ENCODE measurements around the gene PPFIA3.
"Not testable (repeated sequence)": the region's sequence is repeated elsewhere in the genome, so short reads cannot be mapped to it uniquely, and the experiment has no call there.

PPFIA3 gene

DNA sequence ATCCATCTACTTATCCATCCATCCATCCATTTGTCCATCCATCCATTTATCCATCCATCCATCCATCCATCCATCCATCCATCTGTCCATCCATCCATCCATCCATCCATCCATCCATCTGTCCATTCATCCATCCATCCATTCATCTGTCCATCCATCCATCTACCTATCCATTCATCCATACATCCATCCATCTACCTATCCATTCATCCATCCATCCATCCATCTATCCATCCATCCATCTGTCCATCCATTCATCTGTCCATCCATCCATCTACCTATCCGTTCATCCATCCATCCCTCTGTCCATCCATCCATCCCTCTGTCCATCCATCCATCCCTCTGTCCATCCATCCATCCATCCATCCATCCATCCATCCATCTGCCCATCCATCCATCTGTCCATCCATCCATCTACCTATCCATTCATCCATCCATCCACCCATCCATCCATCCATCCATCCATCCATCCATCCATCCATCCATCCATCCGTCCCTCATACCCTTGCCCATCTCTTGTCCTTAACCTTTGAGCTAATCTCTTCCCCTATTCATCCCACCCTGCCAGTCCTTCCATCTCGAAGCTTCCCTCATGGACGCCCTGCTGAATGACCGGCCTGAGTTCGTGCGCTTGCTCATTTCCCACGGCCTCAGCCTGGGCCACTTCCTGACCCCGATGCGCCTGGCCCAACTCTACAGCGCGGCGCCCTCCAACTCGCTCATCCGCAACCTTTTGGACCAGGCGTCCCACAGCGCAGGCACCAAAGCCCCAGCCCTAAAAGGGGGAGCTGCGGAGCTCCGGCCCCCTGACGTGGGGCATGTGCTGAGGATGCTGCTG lies 62.9 kb downstream of the PPFIA3 start:
- not testable (repeated sequence) for H3K36me3 ChIP-seq (ENCODE audit: control insufficient read depth, insufficient read depth, low read length); H3K4me3 ChIP-seq (ENCODE audit: low read length); H2BK5ac ChIP-seq (ENCODE audit: low read length); H2BK15ac ChIP-seq (replicated peaks; ENCODE audit: low read depth); H2AK5ac ChIP-seq (ENCODE audit: low read length); H3K18ac ChIP-seq (ENCODE audit: low read length); H3K27ac ChIP-seq (ENCODE audit: low read depth, low read length); H3K9ac ChIP-seq (ENCODE audit: low read length); DNase-seq; H3K4me2 ChIP-seq (ENCODE audit: low read length); H4K5ac ChIP-seq (ENCODE audit: low read length); H3K4me1 ChIP-seq (ENCODE audit: control insufficient read depth, low read depth, low read length); H3K79me2 ChIP-seq (ENCODE audit: control insufficient read depth, insufficient read depth, low read length); H2BK120ac ChIP-seq (ENCODE audit: low read depth, low read length); H4K8ac ChIP-seq (ENCODE audit: low read depth, low read length); H3K79me1 ChIP-seq (ENCODE audit: low read length); H3K27me3 ChIP-seq (ENCODE audit: insufficient read depth, low read length, poor library complexity); H3K23ac ChIP-seq (ENCODE audit: low read length); H3K56ac ChIP-seq (ENCODE audit: low read length); H3K4ac ChIP-seq (ENCODE audit: low read depth, low read length)
- 100% methylated on average over 1 of the region's 20 CpGs for WGBS (ENCODE audit: extremely low coverage, insufficient coverage, low lambda C conversion rate)

DNA sequence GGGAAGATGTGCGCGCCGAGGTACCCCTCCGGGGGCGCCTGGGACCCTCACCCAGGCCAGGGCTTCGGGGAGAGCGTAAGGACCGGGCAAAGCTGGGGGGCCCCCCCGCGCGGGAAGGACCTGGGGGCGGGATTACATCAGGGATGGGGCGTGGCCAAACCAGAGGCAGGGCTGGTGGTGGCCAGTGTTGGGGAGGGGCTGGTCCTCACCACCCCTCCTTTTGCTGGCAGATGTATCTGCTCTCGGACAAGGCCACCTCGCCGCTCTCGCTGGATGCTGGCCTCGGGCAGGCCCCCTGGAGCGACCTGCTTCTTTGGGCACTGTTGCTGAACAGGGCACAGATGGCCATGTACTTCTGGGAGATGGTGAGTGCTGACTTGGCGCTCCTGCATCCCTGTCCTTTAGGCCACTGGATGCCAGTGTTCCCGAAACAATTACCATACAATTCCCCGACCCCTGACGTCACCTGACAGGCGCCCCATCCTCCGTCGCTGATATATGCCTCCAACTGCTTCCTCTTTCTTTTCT lies 63.6 kb downstream of the PPFIA3 start:
- no peak for DNase-seq

DNA sequence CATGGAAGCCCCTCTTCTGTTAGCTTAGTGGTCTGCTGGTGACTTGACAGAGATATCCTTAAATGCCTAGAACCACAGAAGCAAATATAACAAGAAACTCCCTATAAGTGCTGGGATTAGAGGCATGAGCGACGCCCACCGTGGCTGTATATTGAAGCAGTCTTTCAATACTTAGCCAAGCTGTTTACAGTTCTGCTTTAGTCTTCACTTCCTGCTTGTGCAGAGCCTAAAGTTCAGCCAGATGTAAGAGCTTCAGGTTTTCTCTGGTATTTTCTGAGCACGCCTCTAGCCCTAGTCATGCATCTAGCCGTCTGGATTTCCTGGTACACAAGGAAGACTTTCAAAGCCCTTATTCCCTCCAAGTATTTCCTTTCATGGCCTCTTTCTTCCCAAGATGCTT lies 66.8 kb downstream of the PPFIA3 start:
- Histone ChIP-seq H4K8ac (ENCODE audit: low read depth, low read length) (no peak overlapping the region), H3K27ac (ENCODE audit: low read depth, low read length) (no peak overlapping the region), H2AK5ac (ENCODE audit: low read length) (no peak overlapping the region), H3K4me2 (ENCODE audit: low read length) (no peak overlapping the region), H3K56ac (ENCODE audit: low read length) (no peak overlapping the region), H3K4me1 (ENCODE audit: control insufficient read depth, low read depth, low read length) (no peaks in the 10 kb centered on the region), H3K9ac (ENCODE audit: low read length) (no peak overlapping the region), H2BK120ac (ENCODE audit: low read depth, low read length) (no peak overlapping the region), H3K79me2 (ENCODE audit: control insufficient read depth, insufficient read depth, low read length) (no peaks in the 10 kb centered on the region), H3K4me3 (ENCODE audit: low read length) (no peak overlapping the region), H2BK5ac (ENCODE audit: low read length) (no peak overlapping the region), H3K27me3 (ENCODE audit: insufficient read depth, low read length, poor library complexity) (no peaks in the 10 kb centered on the region), H3K4ac (ENCODE audit: low read depth, low read length) (no peak overlapping the region), H3K79me1 (ENCODE audit: low read length) (no peaks in the 10 kb centered on the region), H3K18ac (ENCODE audit: low read length) (no peak overlapping the region), H4K5ac (ENCODE audit: low read length) (no peak overlapping the region), H3K36me3 (ENCODE audit: control insufficient read depth, insufficient read depth, low read length) (no peaks in the 10 kb centered on the region), H2BK15ac (replicated peaks; ENCODE audit: low read depth) (no peak overlapping the region), H3K23ac (ENCODE audit: low read length) (no peak overlapping the region)
- DNase-seq, result no peak
- no CpG with 5 or more reads among the region's 5 CpGs for WGBS (ENCODE audit: extremely low coverage, insufficient coverage, low lambda C conversion rate)

More for the DNA sequence above, 63.6 kb downstream of the PPFIA3 start:
- Histone ChIP-seq H3K56ac (ENCODE audit: low read length) (no peak overlapping the region), H3K23ac (ENCODE audit: low read length) (no peak overlapping the region), H3K27me3 (ENCODE audit: insufficient read depth, low read length, poor library complexity) (no peaks in the 10 kb centered on the region), H2BK120ac (ENCODE audit: low read depth, low read length) (no peak overlapping the region), H2AK5ac (ENCODE audit: low read length) (no peak overlapping the region), H3K79me1 (ENCODE audit: low read length) (no peaks in the 10 kb centered on the region), H3K27ac (ENCODE audit: low read depth, low read length) (no peak overlapping the region), H4K8ac (ENCODE audit: low read depth, low read length) (no peak overlapping the region), H2BK15ac (replicated peaks; ENCODE audit: low read depth) (no peak overlapping the region), H3K4me1 (ENCODE audit: control insufficient read depth, low read depth, low read length) (no peaks in the 10 kb centered on the region), H3K36me3 (ENCODE audit: control insufficient read depth, insufficient read depth, low read length) (no peaks in the 10 kb centered on the region), H2BK5ac (ENCODE audit: low read length) (no peak overlapping the region), H4K5ac (ENCODE audit: low read length) (no peak overlapping the region), H3K4ac (ENCODE audit: low read depth, low read length) (no peak overlapping the region), H3K4me2 (ENCODE audit: low read length) (no peak overlapping the region), H3K18ac (ENCODE audit: low read length) (no peak overlapping the region), H3K4me3 (ENCODE audit: low read length) (no peak overlapping the region), H3K9ac (ENCODE audit: low read length) (no peak overlapping the region), H3K79me2 (ENCODE audit: control insufficient read depth, insufficient read depth, low read length) (no peaks in the 10 kb centered on the region)
- WGBS (ENCODE audit: extremely low coverage, insufficient coverage, low lambda C conversion rate), result no CpG with 5 or more reads among the region's 26 CpGs

DNA sequence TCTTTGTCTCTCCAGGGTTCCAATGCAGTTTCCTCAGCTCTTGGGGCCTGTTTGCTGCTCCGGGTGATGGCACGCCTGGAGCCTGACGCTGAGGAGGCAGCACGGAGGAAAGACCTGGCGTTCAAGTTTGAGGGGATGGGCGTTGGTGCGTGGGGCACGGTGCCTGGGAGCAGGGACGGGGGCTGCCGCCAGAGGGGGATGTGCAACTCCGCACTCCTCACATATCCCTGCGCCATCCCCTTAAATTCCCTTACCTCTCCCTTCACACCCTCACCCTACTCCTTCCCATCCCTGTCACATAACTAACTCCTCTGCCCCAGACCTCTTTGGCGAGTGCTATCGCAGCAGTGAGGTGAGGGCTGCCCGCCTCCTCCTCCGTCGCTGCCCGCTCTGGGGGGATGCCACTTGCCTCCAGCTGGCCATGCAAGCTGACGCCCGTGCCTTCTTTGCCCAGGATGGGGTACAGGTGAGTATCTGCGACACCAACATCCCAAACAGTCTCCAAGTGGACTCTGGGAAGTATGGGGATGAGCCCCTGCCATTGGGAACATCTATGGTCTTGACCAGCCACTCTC lies 69.4 kb downstream of the PPFIA3 start:
- no CpG with 5 or more reads among the region's 21 CpGs for WGBS (ENCODE audit: extremely low coverage, insufficient coverage, low lambda C conversion rate)
- Histone ChIP-seq H3K4me2 (ENCODE audit: low read length) (no peak overlapping the region), H3K18ac (ENCODE audit: low read length) (no peak overlapping the region), H4K5ac (ENCODE audit: low read length) (no peak overlapping the region), H3K56ac (ENCODE audit: low read length) (peak overlapping the region; percentile 15), H2AK5ac (ENCODE audit: low read length) (no peak overlapping the region), H3K27me3 (ENCODE audit: insufficient read depth, low read length, poor library complexity) (no peaks in the 10 kb centered on the region), H3K9ac (ENCODE audit: low read length) (no peak overlapping the region), H3K36me3 (ENCODE audit: control insufficient read depth, insufficient read depth, low read length) (no peaks in the 10 kb centered on the region), H3K79me2 (ENCODE audit: control insufficient read depth, insufficient read depth, low read length) (no peaks in the 10 kb centered on the region), H3K4ac (ENCODE audit: low read depth, low read length) (no peak overlapping the region), H2BK120ac (ENCODE audit: low read depth, low read length) (no peak overlapping the region), H3K27ac (ENCODE audit: low read depth, low read length) (no peak overlapping the region), H2BK5ac (ENCODE audit: low read length) (no peak overlapping the region), H3K23ac (ENCODE audit: low read length) (no peak overlapping the region), H3K79me1 (ENCODE audit: low read length) (no peaks in the 10 kb centered on the region), H4K8ac (ENCODE audit: low read depth, low read length) (no peak overlapping the region), H3K4me1 (ENCODE audit: control insufficient read depth, low read depth, low read length) (no peaks in the 10 kb centered on the region), H3K4me3 (ENCODE audit: low read length) (no peak overlapping the region), H2BK15ac (replicated peaks; ENCODE audit: low read depth) (no peak overlapping the region)
- DNase-seq, result no peak

DNA sequence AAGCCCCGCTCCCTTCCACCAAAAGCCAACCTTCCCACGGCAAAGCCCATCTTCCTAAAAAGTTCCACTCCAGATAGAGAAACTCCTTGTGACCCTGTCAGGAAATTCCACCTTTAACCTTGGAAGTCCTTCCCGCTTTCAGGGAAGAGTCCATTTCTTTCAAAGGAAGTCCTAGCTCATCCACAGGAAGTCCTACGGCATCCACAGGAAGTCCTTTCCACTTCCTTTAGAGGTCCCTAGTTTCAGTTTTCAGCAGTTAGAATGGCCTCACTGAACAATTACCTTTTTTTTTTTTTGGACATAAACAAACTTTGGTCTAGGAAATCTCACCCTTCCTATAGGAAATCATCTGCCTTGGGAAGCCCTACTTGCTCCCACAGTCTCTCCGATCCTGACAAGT lies 69.9 kb downstream of the PPFIA3 start:
- no peaks in the 10 kb centered on the region for H3K79me2 ChIP-seq (ENCODE audit: control insufficient read depth, insufficient read depth, low read length)
- H4K8ac ChIP-seq (ENCODE audit: low read depth, low read length), result no peak overlapping the region
- H3K27ac ChIP-seq (ENCODE audit: low read depth, low read length), result no peak overlapping the region
- no peak overlapping the region for H3K4me2 ChIP-seq (ENCODE audit: low read length)
- H3K18ac ChIP-seq (ENCODE audit: low read length), result no peak overlapping the region
- no peak overlapping the region for H3K4ac ChIP-seq (ENCODE audit: low read depth, low read length)
- no peaks in the 10 kb centered on the region for H3K79me1 ChIP-seq (ENCODE audit: low read length)
- no peak overlapping the region for H2BK120ac ChIP-seq (ENCODE audit: low read depth, low read length)
- no peak overlapping the region for H3K4me3 ChIP-seq (ENCODE audit: low read length)
- no peak for DNase-seq
- WGBS (ENCODE audit: extremely low coverage, insufficient coverage, low lambda C conversion rate), result no CpG with 5 or more reads among the region's 5 CpGs
- no peak overlapping the region for H2BK15ac ChIP-seq (replicated peaks; ENCODE audit: low read depth)
- no peak overlapping the region for H3K23ac ChIP-seq (ENCODE audit: low read length)
- no peak overlapping the region for H4K5ac ChIP-seq (ENCODE audit: low read length)
- no peaks in the 10 kb centered on the region for H3K36me3 ChIP-seq (ENCODE audit: control insufficient read depth, insufficient read depth, low read length)
- no peak overlapping the region for H2BK5ac ChIP-seq (ENCODE audit: low read length)
- no peak overlapping the region for H2AK5ac ChIP-seq (ENCODE audit: low read length)
- no peaks in the 10 kb centered on the region for H3K27me3 ChIP-seq (ENCODE audit: insufficient read depth, low read length, poor library complexity)
- H3K4me1 ChIP-seq (ENCODE audit: control insufficient read depth, low read depth, low read length), result no peaks in the 10 kb centered on the region
- H3K56ac ChIP-seq (ENCODE audit: low read length), result no peak overlapping the region
- H3K9ac ChIP-seq (ENCODE audit: low read length), result no peak overlapping the region
